Activated CD4-positive, alpha-beta T cell treated with anti-CD3 and anti-CD28 coated beads, Interleukin-2, Interleukin-6, amounts not matched to agents 100 ng/mL and 50 ng/mL, durations not matched to agents 16 hours and 8 hours (primary cell): Measurements from ENCODE around the gene TTLL12.

ENCODE experiments used
- DNase-seq: peaks from one replicate; pipeline ENCODE4 v3.0.0-alpha.2; 2020

TTLL12 gene

DNA sequence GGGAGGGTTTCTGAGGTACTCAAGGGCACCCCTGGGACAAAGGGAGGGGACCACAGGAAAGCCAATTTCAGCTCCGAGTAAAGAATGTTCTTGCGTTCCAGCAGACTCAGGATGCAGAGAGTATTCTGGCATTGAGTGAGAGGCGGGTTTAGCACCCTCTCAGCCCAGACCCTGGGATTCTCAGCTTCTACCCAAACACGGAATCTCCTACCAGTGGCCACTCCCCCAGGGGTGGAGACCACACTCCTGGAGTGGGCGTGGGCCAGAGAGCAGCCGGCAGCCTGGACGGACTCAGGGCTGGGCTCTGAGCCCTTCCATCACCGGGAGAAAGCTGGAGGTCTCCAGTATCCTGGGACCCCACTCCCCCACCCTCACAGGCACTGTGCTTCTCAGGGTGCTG, 26.1 kb upstream of the TTLL12 start:
- no peak for DNase-seq

DNA sequence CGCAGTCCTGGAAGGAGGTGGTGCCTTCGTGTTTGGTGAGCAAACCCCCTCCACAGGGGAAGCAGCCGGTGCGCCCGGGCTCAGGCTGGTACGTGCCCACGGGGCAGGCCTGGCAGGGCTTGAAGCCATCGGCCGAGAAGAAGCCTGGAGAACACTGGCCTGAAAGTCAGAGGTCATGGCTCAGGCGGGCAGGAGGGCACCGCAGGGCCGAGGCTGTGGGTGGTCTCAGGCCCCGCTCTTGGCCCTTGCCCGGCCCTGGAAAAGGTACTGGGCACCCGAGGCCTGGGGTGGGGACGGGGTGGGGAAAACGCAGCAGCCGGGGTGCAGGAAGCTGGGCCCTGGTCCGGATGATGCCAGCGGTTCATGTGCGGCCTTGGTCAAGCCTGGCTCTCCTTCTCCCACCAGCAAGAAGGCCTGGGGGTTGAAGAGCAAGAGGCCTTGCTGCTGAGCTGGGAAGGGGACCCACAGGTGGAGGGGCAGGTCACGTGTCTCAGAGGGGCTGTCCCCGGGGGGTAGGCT, 25.6 kb upstream of the TTLL12 start:
- DNase-seq = no peak

DNA sequence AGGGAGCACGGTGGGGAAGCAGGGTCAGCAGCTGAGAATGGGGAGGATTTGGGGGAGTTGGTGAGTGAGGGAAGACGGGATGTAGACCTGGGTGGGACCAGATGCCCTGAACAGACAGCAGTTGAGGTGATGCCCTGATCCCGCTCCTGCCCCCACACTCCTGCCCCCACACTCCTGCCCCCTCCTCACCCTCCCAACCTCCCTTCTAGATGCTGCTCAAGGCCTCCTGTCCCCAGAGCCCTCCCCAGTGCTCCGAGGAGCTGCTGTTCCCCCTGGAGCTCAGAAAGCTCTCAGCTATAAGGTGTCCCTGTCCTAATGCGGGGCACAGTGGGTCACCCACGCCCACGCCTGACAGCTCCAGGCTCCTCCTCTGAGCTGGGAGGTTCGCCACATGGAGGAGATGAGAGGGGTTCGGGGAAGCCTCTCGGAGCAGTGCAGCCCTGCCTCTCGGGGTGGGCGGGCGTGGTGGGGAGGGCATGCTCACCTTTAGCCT, 25.1 kb upstream of the TTLL12 start:
- DNase-seq = no peak

DNA sequence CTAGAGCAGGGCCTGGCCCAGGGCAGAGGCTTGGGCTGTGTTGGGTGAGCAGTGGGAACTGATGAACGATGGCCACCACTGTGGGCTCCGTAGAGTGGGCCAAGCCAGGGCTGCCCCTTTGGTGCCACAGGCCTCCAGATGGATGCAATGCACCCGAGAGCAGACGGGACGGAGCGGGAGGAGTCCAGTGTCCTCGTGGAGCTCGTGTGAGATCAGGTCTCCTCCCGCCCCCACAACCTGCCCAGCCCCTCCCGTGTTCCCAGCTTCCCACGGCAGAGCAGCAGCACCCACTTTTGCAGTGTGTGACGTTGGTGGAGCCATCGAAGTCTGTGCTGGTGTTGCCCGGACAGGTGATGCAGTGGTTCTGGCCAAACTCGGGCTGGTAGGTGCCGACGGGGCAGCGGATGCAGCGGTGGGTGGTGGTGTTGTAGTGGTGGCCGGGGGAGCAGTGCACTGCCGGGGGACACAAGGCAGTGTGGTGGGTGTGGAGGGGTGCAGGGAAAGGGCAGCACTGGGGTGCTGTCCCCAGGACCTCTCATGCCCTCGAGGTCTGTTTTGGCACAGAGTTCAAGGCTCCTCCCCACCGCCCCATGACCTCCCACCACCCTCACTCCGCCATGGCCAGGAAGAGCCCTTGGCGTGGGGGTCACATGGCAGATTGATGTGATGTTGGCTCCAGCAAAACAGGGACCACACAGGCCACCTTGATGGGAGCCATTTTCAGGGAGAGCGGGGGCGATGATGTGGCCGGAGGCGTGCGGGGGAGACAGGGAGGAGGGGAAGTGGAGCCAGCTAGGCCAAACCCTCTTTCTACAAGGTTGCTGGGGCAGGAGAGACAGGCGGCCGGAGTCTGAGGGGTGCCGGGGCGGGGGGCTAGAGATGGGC, 23.9 kb upstream of the TTLL12 start:
- DNase-seq = no peak

DNA sequence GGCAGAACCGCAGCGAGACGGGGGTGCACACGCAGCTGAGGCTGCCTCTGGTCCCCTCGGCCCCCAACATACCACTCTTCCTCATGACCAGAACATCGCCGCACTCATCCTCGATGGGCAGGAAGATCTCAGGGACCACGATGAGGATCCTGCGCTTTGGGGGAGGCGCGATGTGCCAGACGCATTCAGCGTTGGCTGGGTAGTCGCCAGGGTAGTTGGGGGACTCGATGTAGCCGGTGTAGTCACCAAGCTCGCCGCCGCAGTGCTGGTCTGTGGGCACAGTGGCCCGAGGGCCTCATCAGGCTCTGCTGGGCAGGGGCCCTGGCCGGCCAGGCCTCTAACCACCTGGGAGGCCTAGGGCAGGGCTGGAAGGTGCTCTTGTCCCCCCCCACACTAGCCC, 23.0 kb upstream of the TTLL12 start:
- DNase-seq = no peak

DNA sequence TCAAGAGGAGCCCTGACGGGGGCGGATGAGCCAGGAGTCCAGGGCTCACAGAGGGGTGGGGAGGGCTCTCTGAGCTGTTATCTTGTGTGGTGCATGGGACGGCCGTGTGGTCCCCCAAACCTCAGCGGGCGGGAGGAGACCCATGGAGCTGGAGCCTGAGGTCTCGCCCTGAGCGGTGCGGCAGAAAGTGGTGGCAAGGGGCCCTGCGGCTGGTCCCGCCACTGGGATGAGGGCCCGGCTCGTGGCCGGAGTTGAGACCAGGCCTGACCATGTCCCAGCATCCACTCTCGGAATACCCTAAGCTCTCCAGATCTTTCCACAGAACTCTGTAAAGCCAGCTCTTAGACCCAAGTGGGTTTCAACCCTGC, 22.6 kb upstream of the TTLL12 start:
- DNase-seq = no peak

DNA sequence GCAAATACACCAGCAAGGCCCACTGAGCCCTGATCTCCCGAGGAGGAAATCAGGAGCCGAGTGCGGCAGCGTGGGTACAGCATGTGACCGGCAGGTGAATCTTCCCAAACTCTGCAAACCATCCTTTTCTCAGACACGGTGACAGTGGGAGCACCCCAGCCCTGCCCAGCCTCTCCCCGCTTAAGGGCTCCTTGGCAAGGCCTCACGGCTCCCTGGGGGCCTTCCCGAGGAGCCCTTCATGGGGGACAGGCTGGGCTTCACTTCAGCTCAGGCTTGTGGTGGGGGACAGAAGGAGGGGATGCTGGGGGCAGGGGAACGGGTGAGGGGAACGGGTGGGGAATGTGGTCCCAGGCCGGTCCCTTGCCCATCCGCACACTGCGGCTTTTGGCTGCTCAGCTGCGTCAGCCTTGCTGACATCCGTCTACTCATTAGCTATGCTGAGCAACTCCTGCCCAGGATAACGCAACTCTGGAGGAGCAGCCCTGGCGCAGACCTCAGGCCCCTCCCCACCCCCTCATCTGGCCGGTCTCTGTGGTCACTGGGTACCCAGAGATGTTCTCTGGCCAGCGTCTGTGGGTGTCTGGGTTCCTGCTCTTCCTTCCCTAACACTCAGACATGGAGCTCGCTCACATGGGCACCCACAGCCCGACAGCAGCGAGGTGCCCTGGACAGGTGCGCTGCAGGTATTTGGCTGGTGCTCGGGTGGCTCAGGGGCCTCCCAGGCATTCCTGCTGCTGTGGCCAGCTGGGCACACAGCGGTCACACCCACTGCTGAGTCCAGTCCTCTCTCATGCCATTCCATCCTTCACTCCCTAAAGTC, 22.0 kb upstream of the TTLL12 start:
- no peak for DNase-seq

DNA sequence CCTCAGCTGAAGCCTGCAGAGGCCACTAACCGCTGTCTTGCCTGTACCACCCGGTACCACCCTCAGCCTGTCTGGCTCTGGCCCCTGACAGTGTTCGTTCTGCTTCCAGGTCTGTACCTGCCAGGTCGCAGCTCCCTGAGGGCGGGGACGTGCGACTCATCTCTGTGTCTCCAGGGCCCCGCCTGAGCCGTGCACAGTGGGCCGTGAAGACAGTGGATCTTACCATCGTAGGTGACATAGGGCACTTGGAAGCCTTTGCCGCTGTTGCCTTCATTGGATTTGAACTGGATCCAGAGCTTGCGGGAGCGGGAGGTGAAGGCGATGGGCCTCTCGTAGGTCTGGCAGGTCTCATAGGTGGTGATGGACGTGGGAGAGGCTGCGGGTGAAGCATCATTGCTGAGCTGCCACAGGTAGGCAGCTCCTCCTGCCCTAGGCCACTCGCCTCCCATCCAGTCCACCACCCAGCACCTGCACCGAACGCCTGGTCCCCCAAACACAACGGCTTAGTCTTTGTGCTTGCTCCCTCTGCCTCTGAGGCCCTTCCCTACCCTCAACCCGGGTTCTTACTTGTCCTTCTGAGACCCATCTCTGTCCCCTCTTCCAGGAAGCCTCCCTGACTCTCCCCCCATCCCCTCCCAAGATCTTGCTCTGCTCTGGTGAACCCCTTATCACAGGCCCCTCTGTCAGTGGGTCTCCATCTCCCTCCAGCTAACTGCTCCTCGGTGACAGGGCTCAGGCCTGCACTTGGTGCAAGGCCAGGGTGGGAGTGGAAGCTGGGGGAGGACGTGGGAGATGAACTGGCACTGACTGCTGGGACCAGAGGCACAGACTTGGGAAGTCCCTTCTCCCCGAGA, 21.1 kb upstream of the TTLL12 start:
- no peak for DNase-seq

DNA sequence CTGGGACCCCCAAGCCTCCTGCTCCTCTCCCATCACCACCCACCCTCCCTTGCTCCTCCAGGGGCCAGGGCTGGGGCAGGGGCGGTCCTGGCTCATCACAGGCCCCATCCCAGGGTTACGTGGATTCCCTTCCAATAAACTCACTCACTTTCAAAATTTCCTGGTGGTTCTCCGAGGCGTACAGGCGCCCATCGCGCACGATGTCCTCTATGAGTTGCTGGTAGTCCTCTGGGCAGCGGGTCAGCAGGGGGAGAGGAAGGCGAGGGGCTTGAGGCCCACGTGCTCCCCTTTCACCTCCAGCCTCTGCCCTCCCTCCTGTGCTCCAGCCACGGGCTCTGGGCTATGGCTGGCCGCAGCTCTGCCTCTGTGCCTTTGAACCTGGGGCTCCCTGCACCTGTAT, 20.5 kb upstream of the TTLL12 start:
- no peak for DNase-seq

DNA sequence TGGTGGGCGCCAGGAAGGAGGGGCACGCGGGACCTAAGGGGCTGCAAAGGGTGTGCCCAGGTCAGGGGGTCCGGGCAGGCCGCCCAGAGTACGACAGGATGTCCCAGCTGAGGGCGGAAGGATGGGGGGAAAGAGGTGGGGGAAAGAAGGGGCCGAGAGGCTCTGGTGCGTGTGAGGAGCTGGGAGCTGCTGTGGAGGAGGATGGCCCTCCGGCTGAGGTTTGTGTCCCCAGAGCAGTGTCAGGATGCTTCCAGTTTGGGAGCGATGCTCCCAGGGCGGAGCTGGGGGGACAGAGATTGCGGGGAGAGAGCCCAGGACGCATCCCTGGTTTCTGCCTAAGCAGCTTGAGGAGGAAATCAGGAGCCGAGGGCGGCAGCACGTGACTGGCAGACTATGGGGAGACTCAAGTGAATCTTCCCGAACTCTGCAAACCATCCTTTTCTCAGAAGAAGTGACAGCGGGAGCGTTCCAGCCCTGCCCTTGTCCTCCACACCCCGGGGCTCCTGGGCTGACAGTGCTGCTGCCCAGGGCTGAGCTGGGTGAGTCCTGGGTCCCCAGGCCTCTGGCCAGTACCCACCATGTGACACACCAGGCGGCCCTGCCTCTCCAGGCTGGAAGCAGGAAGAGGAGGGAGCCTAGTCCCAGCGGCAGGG, 19.7 kb upstream of the TTLL12 start:
- DNase-seq = no peak

DNA sequence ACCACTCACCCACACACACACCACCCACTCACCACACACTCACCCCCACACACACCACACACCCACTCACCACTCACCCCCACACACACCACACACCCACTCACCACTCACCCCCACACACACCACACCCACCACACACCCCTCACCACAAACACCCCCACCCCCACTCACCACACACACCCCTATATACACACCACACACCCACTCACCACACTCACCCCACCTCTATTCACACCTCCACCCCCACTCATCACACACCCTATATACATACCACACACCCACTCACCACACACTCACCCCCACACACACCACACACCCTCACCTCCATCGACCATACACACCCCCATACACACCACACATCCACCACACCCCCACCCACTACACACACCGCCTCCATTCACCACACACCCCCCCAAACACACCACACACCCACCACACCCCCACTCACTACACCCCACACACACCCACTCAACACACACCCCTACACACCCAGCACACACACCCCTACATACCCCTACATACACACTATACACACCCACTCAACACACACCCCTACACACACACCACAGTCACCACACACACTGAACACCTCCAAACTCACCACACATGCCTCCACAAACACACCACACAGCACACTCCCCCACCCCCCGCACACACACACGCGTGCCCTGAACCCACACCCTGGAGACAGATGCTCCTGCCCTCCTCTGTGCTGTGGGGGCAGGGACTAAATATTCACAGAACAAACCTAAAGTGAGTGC, 19.0 kb upstream of the TTLL12 start:
- DNase-seq = no peak

DNA sequence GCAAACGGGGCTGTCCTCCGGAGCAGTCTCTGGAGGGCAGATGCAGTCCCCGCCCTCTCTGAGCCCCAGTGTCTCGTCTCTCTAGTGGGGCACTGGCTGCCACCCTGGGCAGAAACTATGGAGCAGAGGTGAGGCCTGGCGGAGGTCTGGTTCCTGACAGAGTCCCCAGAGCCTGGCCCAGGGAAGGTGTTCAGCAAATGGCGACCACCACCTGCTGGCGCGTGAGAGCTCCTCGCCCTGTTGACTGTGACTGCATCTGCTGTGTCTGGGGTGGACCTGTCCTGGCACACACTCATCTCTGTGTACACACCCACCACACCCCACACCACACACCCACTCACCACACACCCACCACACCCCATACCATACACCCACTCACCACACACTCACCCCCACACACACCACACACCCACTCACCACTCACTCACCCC, 18.3 kb upstream of the TTLL12 start:
- DNase-seq = no peak

DNA sequence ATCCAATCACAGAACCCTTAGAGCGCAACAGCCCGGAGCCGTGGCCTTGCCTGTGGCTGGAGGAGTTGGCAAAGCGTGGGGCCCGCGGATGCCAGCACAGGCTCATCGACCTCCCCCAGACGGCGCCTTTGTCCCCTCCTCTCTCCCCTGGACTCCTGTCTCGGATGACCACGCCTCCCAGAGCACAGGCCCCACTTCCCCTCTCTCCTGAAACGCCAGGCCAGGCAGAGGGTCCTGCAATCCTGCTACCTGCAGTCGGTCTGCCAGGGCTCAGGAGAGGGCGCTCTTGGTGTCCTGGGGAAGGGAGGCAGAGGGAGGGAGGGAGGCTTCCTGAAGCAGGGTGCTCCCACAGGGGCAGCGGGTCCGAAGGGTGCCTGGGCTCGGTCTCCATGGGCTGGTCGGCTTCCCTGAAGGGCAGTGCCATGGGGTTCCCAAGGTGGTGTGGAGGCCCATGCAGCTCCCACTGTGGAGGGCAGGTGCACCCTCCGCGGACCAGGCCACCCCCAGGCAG, 16.6 kb upstream of the TTLL12 start:
- DNase-seq = no peak

DNA sequence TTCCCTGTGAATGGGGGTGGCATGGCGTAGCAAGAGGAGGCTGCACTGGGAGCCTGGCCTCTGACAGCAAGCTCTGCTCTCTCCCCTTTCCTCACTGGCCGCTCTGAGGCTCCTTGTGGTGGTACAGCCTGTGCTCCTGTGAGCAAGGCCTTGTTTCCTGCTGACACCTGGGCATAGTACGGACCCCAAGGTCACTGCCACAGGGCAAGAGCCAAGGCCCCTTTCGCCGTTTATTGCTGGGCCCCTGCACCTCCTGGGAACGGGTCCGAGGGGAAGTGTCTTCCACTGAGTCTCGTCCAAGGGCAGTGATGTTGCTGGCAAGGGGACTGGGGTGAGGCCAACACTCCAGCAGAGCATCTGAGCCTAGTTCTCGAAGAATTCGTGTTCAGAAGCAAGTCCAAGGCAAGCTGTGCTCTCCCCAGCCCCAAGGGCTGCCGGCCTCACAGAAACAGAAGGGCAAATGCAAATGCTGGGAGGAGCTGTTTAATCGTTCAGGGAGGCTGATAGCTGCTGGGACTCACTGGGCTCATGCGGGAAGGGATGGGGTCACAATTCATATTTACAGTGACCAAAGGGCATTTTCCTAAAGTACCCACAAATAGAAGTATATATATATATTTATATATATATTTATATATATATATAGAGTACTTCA, 15.9 kb upstream of the TTLL12 start:
- no peak for DNase-seq

DNA sequence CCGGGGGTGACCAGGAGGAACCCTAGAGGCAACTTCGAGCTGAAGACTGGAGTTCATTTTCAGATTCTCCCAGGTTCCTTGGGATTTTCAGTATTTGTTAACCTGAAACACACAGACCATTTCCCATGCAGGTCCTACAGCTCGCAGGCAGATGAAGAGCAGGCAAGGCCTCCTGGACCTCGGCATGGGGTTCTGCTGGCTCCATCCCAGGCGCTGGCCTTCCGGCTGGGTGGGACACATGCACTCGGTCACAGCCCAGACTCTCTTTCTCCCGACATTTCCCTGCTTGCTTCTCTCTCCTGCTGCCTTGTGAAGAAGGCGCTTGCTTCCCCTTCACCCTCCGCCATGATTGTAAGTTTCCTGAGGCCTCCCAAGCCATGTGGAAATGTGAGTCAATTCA, 15.4 kb upstream of the TTLL12 start:
- no peak for DNase-seq

DNA sequence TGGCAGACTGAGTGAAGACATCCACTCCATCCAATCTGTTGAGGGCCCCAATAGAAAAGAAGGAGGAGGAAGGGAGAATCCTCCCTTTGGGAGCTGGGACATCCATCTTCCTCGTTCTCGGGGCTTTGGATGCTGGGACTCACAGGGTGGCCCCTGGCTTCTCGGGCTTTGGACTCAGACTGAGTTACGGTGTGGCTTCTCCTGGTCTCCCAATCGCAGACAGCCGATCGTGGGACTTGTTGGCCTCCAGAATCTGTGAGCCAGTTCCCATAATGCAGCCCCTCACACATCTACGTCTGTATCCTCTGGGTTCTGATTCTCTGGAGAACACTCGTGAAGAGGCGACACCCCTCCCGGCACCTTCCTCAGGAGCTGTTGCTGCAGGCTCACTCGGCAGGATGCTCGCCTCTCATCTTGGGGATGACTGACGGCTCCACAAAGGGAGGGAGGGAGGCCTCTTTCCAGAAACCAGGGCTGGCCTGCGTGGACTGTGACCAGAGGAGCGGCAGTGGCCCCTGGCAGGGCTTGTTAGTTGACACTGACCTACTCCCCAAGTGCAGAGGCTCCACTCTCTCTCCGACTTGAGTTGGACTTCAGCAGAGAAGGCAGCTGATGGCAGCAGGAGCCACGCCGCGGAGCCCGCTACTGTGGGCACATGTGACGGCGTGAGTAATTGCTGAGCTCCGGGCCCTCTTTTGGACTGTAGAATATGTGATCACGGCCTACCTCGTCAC, 14.7 kb upstream of the TTLL12 start:
- DNase-seq = no peak

DNA sequence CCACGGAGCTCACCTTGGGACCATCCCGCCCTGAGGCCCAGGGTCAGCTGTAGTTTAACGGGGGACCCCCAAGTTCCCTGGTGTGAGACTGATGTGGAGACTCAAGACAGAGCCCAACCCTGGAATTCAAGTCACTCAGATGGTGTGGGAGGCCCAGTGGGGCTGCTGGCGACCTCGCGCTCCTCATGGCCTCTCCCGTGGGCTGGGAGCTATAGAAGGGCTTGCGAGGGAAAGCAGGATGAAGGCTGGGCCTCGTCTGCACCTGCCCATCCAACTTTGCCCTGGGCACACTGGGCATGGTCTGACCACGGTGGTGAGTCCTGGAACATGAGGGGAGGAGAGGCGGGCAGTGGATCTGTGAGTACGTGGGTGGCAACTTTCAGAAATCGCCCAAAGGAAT, 13.6 kb upstream of the TTLL12 start:
- no peak for DNase-seq

DNA sequence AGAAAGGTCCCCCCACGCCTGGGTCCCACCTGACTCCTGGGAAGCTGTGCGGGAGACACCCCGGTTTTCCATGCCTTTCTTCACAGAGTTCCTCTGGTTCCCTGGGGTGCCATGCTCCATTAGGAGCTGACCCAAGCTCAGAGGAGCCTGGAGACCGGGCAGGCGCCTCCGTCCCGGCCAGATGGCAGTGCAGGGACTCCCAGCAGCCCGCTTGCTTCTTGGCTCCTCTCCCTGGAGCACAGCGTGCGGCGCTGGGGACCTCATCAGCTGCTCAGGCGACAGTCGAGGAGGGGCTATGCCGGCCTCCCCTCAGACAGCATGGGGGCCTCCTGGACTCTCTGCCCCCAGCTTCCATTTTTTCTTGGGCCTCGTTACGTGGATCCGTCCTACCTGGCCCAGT, 13.1 kb upstream of the TTLL12 start:
- no peak for DNase-seq

DNA sequence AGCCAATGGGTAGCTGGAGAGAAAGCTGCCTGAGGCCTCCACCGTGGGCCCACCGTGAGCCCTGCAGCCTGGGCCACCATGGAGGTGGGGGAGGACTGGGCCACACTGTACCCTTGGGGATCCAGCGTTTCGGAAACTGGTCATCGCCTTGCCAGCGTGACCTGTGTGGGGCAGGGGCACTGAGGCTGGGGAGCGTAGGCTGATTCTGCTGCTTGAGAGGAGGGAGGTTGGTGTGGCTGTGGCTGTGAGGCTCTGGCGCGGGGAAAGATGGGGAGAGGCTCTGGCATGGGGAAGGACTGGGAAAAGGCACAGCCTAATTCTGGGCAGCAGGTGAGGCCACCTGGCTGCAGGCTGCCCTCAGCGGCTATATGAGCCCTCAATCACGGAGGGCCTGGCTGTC, 12.6 kb upstream of the TTLL12 start:
- no peak for DNase-seq

DNA sequence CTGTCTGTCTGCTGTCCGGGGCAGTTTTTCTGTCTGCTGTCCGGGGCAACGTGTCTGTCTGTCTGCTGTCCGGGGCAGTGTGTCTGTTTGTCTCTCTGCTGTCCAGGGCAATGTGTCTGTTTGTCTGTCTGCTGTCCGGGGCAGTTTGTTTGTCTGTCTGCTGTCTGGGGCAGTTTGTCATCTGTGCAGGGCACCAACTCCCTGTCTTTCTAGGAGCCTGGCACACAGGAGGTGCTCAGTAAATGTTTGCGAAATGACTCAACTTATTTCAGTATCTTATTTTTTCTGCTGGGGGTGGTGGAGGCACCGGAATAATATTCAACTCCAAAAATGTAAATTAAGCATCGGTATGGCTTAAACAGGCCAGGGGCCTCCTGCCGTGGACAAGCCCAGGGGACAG, 12.0 kb upstream of the TTLL12 start:
- DNase-seq = no peak
